MM.1S (cell line): ENCODE measurements around the gene NPLOC4.

Source experiments
- DNase-seq: peaks from one replicate; pipeline ENCODE4 v3.0.0-alpha.2; 2015
- H2AFZ ChIP-seq: fragments of 300-600 bp; sonication (generic); 2 replicates; pipeline ENCODE4 v1.6.0; 2016; ENCODE audit warnings: antibody characterized with exemption, low read length
- H3F3A ChIP-seq: fragments of 300-600 bp; sonication (generic); 2 replicates; pipeline ENCODE4 v1.6.1; 2016; ENCODE audit warnings: mild to moderate bottlenecking, antibody characterized with exemption, low read length, moderate library complexity, mixed read lengths; ENCODE audit not compliant: insufficient read depth
- H3K27ac ChIP-seq: fragments of 300-600 bp; sonication (generic); 2 replicates; pipeline ENCODE4 v1.5.1; 2016; ENCODE audit warnings: mild to moderate bottlenecking, low read length
- H3K27me3 ChIP-seq: fragments of 300-600 bp; sonication (generic); replicated peaks from 2 replicates; pipeline ENCODE4 v1.6.0; 2016; ENCODE audit warnings: low read length; ENCODE audit not compliant: insufficient read depth
- H3K36me3 ChIP-seq: fragments of 300-600 bp; sonication (generic); replicated peaks from 2 replicates; pipeline ENCODE4 v1.6.1; 2016; ENCODE audit warnings: mild to moderate bottlenecking, low read length, mixed read lengths; ENCODE audit not compliant: insufficient read depth
- H3K4me1 ChIP-seq: fragments of 300-600 bp; sonication (generic); 2 replicates; pipeline ENCODE4 v1.6.1; 2016; ENCODE audit warnings: low read length, mixed read lengths
- H3K4me2 ChIP-seq: fragments of 300-600 bp; sonication (generic); 2 replicates; pipeline ENCODE4 v1.6.0; 2016; ENCODE audit warnings: low read depth, low read length
- H3K4me3 ChIP-seq: fragments of 300-600 bp; sonication (generic); 2 replicates; pipeline ENCODE4 v1.5.1; 2016; ENCODE audit warnings: low read length, mixed read lengths
- H3K79me2 ChIP-seq: fragments of 300-600 bp; sonication (generic); 2 replicates; pipeline ENCODE4 v1.6.1; 2016; ENCODE audit warnings: mixed run types, low read length, mixed read lengths
- H3K9ac ChIP-seq: fragments of 300-600 bp; sonication (generic); 2 replicates; pipeline ENCODE4 v1.6.1; 2016; ENCODE audit warnings: low read length, mixed read lengths
- H3K9me2 ChIP-seq: fragments of 300-600 bp; sonication (generic); replicated peaks from 2 replicates; pipeline ENCODE4 v1.6.1; 2016; ENCODE audit warnings: mild to moderate bottlenecking, low read length, mixed read lengths; ENCODE audit not compliant: insufficient read depth
- H3K9me3 ChIP-seq: fragments of 300-600 bp; sonication (generic); replicated peaks from 2 replicates; pipeline ENCODE4 v1.6.1; 2016; ENCODE audit warnings: mild to moderate bottlenecking, low read length, mixed read lengths; ENCODE audit not compliant: insufficient read depth
- H4K20me1 ChIP-seq: fragments of 300-600 bp; sonication (generic); 2 replicates; pipeline ENCODE4 v1.6.1; 2016; ENCODE audit warnings: mild to moderate bottlenecking, low read length, moderate library complexity, mixed read lengths; ENCODE audit not compliant: insufficient read depth
- EZH2 ChIP-seq: fragments of 300-600 bp; sonication (generic); optimal IDR thresholded peaks from 2 replicates; pipeline ENCODE3; 2017; ENCODE audit warnings: low read depth, mild to moderate bottlenecking, antibody characterized with exemption, low read length, mixed read lengths
- EZH2phosphoT487 ChIP-seq: fragments of 300-600 bp; sonication (generic); IDR thresholded peaks from 2 replicates; pipeline ENCODE4 v1.6.1; 2018; ENCODE audit warnings: antibody characterized with exemption, low read length
- TF ChIP-seq, protein P1 (sequence below): fragments of 300-600 bp; sonication (generic); IDR thresholded peaks from 2 replicates; pipeline ENCODE4 v1.5.1; 2016; ENCODE audit warnings: antibody characterized with exemption, low read length, mixed read lengths

NPLOC4 gene

DNA sequence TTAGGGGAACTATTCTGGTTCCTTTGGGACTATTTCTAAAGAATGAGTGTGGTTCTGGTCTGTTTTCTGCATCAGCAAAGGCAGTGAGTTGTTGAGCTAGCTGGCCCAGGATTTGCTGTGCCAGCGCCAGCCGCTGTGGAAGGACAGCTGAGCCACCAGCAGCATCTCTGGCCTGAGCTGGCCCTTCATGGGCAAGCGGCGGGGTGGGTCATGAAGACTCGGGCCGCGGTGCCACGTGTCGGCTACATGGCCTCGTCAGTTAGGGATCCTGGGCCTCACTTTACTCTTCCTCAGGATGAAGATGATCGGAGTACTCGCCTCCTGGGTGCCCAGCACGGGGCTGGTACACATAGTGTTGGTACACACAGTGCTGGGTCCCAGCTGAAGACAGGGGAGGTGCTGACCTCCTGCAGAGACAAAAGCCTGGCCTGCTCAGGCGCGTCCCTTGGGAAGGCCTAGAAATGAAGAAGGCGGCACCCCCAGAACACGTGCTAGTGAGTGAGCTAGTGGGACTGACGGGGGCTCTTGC, 66.9 kb downstream of the NPLOC4 start:
- H3F3A ChIP-seq: no peaks in the 10 kb centered on the region
- peaks cover 5% of the 10 kb centered on the region for H3K36me3 ChIP-seq
- no peaks in the 10 kb centered on the region for H3K9me3 ChIP-seq
- no peak overlapping the region for H3K4me3 ChIP-seq
- H3K9ac ChIP-seq: no peak overlapping the region
- H3K79me2 ChIP-seq: peaks cover 13% of the 10 kb centered on the region; the same call in 1 of the 2 replicates
- H3K4me1 ChIP-seq: no peaks in the 10 kb centered on the region
- TF ChIP-seq EZH2: no peak
- TF ChIP-seq EZH2phosphoT487: no peak
- no peak overlapping the region for H3K27ac ChIP-seq
- H2AFZ ChIP-seq: no peak overlapping the region
- no peak for DNase-seq
- H3K27me3 ChIP-seq: no peaks in the 10 kb centered on the region
- no peaks in the 10 kb centered on the region for H3K9me2 ChIP-seq
- H4K20me1 ChIP-seq: no peaks in the 10 kb centered on the region
- H3K4me2 ChIP-seq: no peak overlapping the region

DNA sequence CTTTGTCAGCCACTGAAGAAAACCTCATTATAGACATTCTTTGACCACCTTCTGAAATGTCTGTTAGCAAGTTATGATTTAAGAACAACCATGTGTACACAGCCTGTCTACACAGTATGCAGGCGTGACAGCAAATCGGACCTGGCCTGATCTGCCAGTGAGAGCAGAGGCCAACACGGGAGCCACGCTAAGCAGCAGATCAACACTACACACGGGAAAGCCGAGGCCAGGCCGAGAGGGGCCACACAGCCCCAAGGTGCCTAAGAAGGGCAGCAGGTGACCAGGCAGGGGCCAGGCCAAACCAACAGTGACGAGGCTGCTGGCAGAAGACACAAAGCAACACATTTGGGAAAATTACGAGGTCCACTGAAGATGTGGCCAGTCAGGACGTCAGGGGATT, 68.5 kb downstream of the NPLOC4 start:
- Histone ChIP-seq H3K9me2 (no peaks in the 10 kb centered on the region), H3K4me1 (no peaks in the 10 kb centered on the region), H3K4me2 (no peak overlapping the region), H3K27me3 (no peaks in the 10 kb centered on the region), H3K36me3 (peaks cover 5% of the 10 kb centered on the region), H3K27ac (no peak overlapping the region), H3K9ac (no peak overlapping the region), H3K79me2 (peaks cover 6% of the 10 kb centered on the region; the same call in 1 of the 2 replicates), H2AFZ (no peak overlapping the region), H3K9me3 (no peaks in the 10 kb centered on the region), H3F3A (no peaks in the 10 kb centered on the region), H4K20me1 (no peaks in the 10 kb centered on the region), H3K4me3 (no peak overlapping the region)
- no peak for DNase-seq
- TF ChIP-seq EZH2phosphoT487: no peak
- TF ChIP-seq, protein P1, sequence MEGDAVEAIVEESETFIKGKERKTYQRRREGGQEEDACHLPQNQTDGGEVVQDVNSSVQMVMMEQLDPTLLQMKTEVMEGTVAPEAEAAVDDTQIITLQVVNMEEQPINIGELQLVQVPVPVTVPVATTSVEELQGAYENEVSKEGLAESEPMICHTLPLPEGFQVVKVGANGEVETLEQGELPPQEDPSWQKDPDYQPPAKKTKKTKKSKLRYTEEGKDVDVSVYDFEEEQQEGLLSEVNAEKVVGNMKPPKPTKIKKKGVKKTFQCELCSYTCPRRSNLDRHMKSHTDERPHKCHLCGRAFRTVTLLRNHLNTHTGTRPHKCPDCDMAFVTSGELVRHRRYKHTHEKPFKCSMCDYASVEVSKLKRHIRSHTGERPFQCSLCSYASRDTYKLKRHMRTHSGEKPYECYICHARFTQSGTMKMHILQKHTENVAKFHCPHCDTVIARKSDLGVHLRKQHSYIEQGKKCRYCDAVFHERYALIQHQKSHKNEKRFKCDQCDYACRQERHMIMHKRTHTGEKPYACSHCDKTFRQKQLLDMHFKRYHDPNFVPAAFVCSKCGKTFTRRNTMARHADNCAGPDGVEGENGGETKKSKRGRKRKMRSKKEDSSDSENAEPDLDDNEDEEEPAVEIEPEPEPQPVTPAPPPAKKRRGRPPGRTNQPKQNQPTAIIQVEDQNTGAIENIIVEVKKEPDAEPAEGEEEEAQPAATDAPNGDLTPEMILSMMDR: no peak
- no peak for TF ChIP-seq EZH2

DNA sequence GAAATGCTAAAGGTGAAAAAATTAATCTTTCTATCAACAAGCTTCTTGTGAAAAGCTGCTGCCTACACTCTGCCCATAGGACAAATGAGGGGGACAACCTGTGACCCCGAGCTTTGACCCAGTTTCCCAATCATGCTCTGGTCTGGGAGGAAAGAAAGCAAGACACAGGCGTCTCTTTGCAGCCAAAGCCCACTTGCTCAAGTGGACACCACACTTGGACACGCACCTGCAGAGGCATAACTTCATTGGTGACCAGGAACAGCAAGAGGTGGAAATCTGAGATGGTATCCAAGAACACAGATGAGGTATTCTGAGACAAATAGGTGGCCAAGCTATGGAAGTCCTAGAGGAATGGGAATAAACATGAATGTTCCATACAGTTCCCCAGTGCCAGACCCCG, 69.7 kb downstream of the NPLOC4 start:
- H2AFZ ChIP-seq: no peak overlapping the region
- DNase-seq: no peak
- H3K27ac ChIP-seq: no peak overlapping the region

More for the DNA sequence above, 69.7 kb downstream of the NPLOC4 start:
- no peaks in the 10 kb centered on the region for H3F3A ChIP-seq
- 0 out of 2 replicates have a peak, but pooled peaks cover 3% of the 10 kb centered on the region for H3K79me2 ChIP-seq
- H4K20me1 ChIP-seq: no peaks in the 10 kb centered on the region
- peaks cover 5% of the 10 kb centered on the region for H3K36me3 ChIP-seq
- no peaks in the 10 kb centered on the region for H3K27me3 ChIP-seq
- H3K4me1 ChIP-seq: no peaks in the 10 kb centered on the region
- H3K4me3 ChIP-seq: no peak overlapping the region
- no peaks in the 10 kb centered on the region for H3K9me2 ChIP-seq
- TF ChIP-seq, protein P1: no peak
- no peak for TF ChIP-seq EZH2phosphoT487
- no peak for TF ChIP-seq EZH2
- H3K9me3 ChIP-seq: no peaks in the 10 kb centered on the region
- no peak overlapping the region for H3K4me2 ChIP-seq
- no peak overlapping the region for H3K9ac ChIP-seq
